ENCODE data around the gene MAFB.

Gene MAFB

GRCh38 chr20:40652441-40652987 lies 36.5 kb downstream of the MAFB start:
- peak; percentile 62 for DNase-seq

- peak; percentile 78 for DNase-seq
These were observed 37.9 kb downstream of the MAFB start for GRCh38 chr20:40651151-40651550.

- no peak for DNase-seq
These were observed 38.3 kb downstream of the MAFB start for GRCh38 chr20:40650707-40651106.

GRCh38 chr20:40648210-40649072 lies 40.6 kb downstream of the MAFB start:
- DNase-seq, result no peak

GRCh38 chr20:40646813-40647212 lies 42.2 kb downstream of the MAFB start:
- DNase-seq, result no peak

- no peak for DNase-seq
These were observed 42.7 kb downstream of the MAFB start for GRCh38 chr20:40646361-40646760.

- DNase-seq, result no peak
These were observed 44.2 kb downstream of the MAFB start for GRCh38 chr20:40644863-40645262.

- no peak for DNase-seq
These were observed 45.1 kb downstream of the MAFB start for GRCh38 chr20:40643891-40644290.

- DNase-seq, result no peak
These were observed 47.2 kb downstream of the MAFB start for GRCh38 chr20:40641809-40642208.

- no peak for DNase-seq
These were observed 47.8 kb downstream of the MAFB start for GRCh38 chr20:40641202-40641601.

GRCh38 chr20:40640667-40641066 lies 48.4 kb downstream of the MAFB start:
- DNase-seq, result no peak

GRCh38 chr20:40639676-40640355 lies 49.2 kb downstream of the MAFB start:
- no peak for DNase-seq

GRCh38 chr20:40639132-40639531 lies 49.9 kb downstream of the MAFB start:
- DNase-seq, result no peak

GRCh38 chr20:40638414-40638813 lies 50.6 kb downstream of the MAFB start:
- no peak for DNase-seq

- no peak for DNase-seq
These were observed 51.9 kb downstream of the MAFB start for GRCh38 chr20:40637176-40637575.

- DNase-seq, result no peak
These were observed 52.5 kb downstream of the MAFB start for GRCh38 chr20:40636486-40636885.

- DNase-seq, result no peak
These were observed 53.1 kb downstream of the MAFB start for GRCh38 chr20:40635971-40636370.

Measured in fibroblast of skin of right quadriceps (primary cell).